T47D (cell line): ENCODE results near the gene LRP2.
"Not testable (repeated sequence)": the region's sequence is repeated elsewhere in the genome, so short reads cannot be mapped to it uniquely, and the experiment has no call there.

ENCODE experiments used
- DNase-seq, 2 experiments: peaks; one replicate each; pipeline versions ENCODE4 v3.0.0 to v3.0.0-alpha.2; 2011 to 2012; ENCODE audit warnings: low read depth in 1 of 2, low spot score in 1 of 2
- JUND ChIP-seq: IDR thresholded peaks from 2 replicates; pipeline ENCODE4 v1.6.1; 2012; ENCODE audit warnings: low read depth
- in situ Hi-C: cut with HindIII; loops from 2 replicates; pipeline ENCODE4 v1.10.0; 2016; ENCODE audit warnings: low sequenced_read_pairs, low pct_unique_long_range_greater_than_20kb

The LRP2 gene

GRCh38 chr2:169343202-169343601, 19.1 kb downstream of the LRP2 start:
- in situ Hi-C loops: no loop called here
- no peak for TF ChIP-seq JUND

GRCh38 chr2:169339657-169340056, 22.7 kb downstream of the LRP2 start:
- TF ChIP-seq JUND: no peak
- no peak for DNase-seq
- in situ Hi-C loops: no loop called here

More at GRCh38 chr2:169343202-169343601, 19.1 kb downstream of the LRP2 start:
- DNase-seq: peak in 1 of 2 experiments; percentile 29

GRCh38 chr2:169336695-169337094, 25.6 kb downstream of the LRP2 start:
- TF ChIP-seq JUND: no peak
- DNase-seq: no peak
- in situ Hi-C loops: no loop called here

- no peak for DNase-seq
- TF ChIP-seq JUND: no peak
- in situ Hi-C loops: no loop called here
Measured at GRCh38 chr2:169330555-169331198, 31.7 kb downstream of the LRP2 start.

GRCh38 chr2:169329688-169330554, 32.4 kb downstream of the LRP2 start:
- no peak for TF ChIP-seq JUND
- no peak for DNase-seq
- in situ Hi-C loops: no loop called here

GRCh38 chr2:169328785-169329184, 33.5 kb downstream of the LRP2 start:
- DNase-seq: no peak
- in situ Hi-C loops: no loop called here
- no peak for TF ChIP-seq JUND

GRCh38 chr2:169327837-169328236, 34.5 kb downstream of the LRP2 start:
- in situ Hi-C loops, DNase-seq: not testable (repeated sequence)

- DNase-seq, in situ Hi-C loops: not testable (repeated sequence)
Measured at GRCh38 chr2:169325886-169326285, 36.4 kb downstream of the LRP2 start.

- in situ Hi-C loops: no loop called here
- no peak for DNase-seq
- TF ChIP-seq JUND: no peak
Measured at GRCh38 chr2:169324581-169325260, 37.6 kb downstream of the LRP2 start.

GRCh38 chr2:169323841-169324240, 38.5 kb downstream of the LRP2 start:
- no peak for DNase-seq
- no peak for TF ChIP-seq JUND
- in situ Hi-C loops: no loop called here

- in situ Hi-C loops: no loop called here
- no peak for TF ChIP-seq JUND
- DNase-seq: no peak
Measured at GRCh38 chr2:169320561-169320960, 41.8 kb downstream of the LRP2 start.

- no peak for TF ChIP-seq JUND
- in situ Hi-C loops: no loop called here
- DNase-seq: no peak
Measured at GRCh38 chr2:169315357-169315756, 47.0 kb downstream of the LRP2 start.

GRCh38 chr2:169308349-169308748, 54.0 kb downstream of the LRP2 start:
- in situ Hi-C loops, DNase-seq: not testable (repeated sequence)

GRCh38 chr2:169304689-169305088, 57.6 kb downstream of the LRP2 start:
- DNase-seq, in situ Hi-C loops: not testable (repeated sequence)
